Heart left ventricle (tissue), 13 donors: Measurements from ENCODE around the gene SETDB2.

Experiments
- CTCF ChIP-seq, 12 donors: fragments of 200-600 bp; sonication (generic) in 4 of 12; IDR thresholded peaks; one replicate each; pipeline versions ENCODE4 v1.5.0 to v1.8.0; 2018 to 2022; ENCODE audit warnings: antibody characterized with exemption in 12 of 12, mild to moderate bottlenecking in 5 of 12
- POLR2A ChIP-seq, 2 donors: fragments of 450-650 bp; IDR thresholded peaks; one replicate each; pipeline ENCODE4 v1.6.1; 2017; ENCODE audit warnings: antibody characterized with exemption in 2 of 2, mild to moderate bottlenecking in 2 of 2, moderate library complexity in 2 of 2
- donor health status: ischemic (EF 13 %, LVEDD 7.1; RV severe dilation, severe dysfunction).
- donor health status: DM: no; HTN: yes; CAD: no.
- donor health status: DM: no; HTN: no; CAD: no.
- donor health status: ischemic (EF 25% LVEDD 6.9; RV normal size, moderate dysfunction).
- donor health status: ischemic (EF 25% LVEDD 5.7; RV mildly dilated, moderate dysfunction).
- donor health status: ischemic (EF 35%, LVEDD 5.7; RV mildly dilated, moderate dysfunction).
- donor health status: nonischemic (EF 11% LVEDD 7.7; RV severe dilation, severe dysfunction).
- donor health status: DM: yes; HTN: yes; CAD: no.
- donor health status: PGD.
- donor health status: ischemic (EF 29% LVEDD 5.4; RV normal size, mild dysfunction).
- donor health status: nonischemic (EF 23%, LVEDD 6.1; RV moderate dilation, normal function).

- TF ChIP-seq CTCF (IDR thresholded peaks at IDR 0.05), result no peak
- no peak for TF ChIP-seq POLR2A (IDR thresholded peaks at IDR 0.05)
These were observed 44.5 kb downstream of the SETDB2 start for GRCh38 chr13:49488563-49488962.
